ENCODE measurements around the gene ANO2. TPM values are rescaled to one million over a fixed set of nuclear protein-coding genes. Genes with fewer than 3 reads are reported as not detected.
"Not testable (repeated sequence)": the region's sequence is repeated elsewhere in the genome, so short reads cannot be mapped to it uniquely, and the experiment has no call there.

The ANO2 gene
- total RNA-seq, 1 experiment from 2014 or later = 2.9 TPM

DNA sequence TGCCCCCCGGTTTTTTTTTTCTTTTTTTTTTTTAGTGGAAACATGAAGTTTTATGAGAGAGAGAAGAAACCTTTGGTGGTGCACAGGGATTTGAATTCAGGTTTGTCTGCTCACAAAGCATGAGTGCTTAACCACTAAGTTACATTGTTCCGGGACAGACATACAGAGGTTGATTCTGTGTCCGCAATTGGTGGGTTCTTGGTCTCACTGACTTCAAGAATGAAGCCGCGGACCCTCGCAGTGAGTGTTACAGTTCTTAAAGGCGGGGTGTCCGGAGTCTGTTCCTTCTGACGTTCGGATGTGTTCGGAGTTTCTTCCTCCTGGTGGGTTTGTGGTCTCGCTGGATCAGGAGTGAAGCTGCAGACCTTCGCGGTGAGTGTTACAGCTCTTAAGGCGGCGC is 57.2 kb downstream of the ANO2 start:
- not testable (repeated sequence) for DNase-seq (ENCODE audit: low read depth)

- no peak for DNase-seq (ENCODE audit: low read depth)
These were observed 60.2 kb downstream of the ANO2 start for GRCh38 chr12:5884866-5885265.

GRCh38 chr12:5884285-5884684 is 60.8 kb downstream of the ANO2 start:
- DNase-seq (ENCODE audit: low read depth) = no peak

DNA sequence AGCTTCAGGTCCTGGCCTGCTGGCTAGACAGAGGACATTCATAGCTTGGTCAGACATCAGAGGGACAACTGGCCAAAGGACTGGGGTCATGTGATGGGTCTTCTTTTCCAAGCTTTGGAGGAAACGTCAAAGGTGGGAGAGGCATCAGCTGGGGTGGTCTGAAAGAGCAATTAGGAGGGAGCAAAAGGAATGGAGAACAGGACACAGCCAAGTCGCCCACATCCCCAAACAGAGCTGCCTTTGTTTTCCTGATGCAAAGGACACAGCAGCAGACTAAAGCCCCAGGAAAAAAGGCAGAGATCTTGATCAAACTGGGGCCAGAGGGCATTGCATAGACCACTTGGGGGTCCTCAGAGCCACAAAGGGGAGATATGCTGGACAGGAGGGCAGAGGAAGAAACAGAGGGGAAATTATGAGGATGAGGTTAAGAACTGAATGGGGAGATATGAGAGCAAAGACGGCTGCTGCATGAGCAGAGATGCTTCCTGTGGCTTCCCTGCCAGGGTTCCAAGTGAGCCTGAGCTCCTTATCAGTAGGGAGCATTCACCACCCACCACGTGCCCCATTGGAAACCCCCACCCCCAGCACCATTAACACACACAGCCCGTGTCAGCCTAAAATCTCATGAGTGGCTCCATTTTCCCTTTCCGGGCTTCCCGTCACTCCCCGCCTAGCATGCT is 62.4 kb downstream of the ANO2 start:
- no peak for DNase-seq (ENCODE audit: low read depth)

DNA sequence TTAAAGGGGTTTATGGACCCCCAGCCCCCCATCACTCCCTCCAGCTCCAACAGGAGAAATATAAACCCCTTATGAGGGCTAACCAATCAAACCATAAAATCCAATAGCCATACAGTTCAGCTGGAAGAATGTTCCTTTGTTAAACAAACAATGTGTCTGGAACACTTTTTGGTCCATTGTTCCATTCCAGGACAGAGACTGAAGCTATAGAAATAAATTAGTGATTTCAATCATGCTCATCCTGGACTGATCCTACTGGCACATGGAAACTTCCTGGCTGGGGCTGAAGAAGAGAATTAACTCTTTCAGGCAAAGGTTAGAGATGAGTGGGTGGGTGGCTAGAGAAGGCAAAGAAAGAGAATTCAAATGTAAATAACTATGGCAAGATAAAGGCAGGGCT is 63.4 kb downstream of the ANO2 start:
- DNase-seq (ENCODE audit: low read depth) = no peak

GRCh38 chr12:5881101-5881606 is 63.9 kb downstream of the ANO2 start:
- DNase-seq (ENCODE audit: low read depth) = no peak

DNA sequence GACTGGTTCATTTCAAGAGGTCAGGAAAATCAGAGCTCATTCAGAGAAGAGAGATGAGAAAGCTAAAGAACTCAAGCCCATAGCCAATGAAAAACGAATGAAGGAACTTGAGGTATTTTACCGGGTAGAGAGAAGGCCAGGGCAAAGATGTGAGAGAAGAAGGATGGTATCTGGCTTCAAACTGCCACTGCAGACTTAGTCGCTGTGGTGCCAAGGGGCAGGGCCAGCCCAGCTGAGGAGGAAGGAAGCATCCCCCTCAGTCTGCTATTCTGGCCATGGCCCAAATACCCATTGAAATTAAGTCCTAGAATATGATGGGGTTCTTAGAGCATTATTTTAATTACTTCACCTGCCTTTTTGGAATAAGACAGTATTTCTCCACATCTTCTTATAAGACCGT is 69.2 kb downstream of the ANO2 start:
- no peak for DNase-seq (ENCODE audit: low read depth)

DNA sequence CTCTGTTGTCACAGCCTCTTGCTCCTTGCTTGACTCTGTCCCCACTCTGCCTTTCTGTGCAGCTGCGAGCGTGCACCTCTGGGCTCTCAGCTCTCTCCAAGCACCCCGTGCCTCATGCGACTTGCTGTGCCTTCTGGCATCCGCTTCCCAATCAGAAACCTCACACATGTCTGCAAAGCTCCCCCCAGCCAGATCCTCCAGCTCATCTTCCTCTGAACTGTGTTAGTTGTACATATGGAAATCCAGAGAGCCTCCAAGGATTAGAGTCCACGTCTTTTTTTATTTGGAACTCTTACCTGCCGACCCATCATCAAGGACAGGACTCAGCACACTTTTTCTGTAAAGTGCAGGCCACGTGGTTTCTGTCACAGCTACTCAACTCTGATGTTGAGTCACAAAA is 70.5 kb downstream of the ANO2 start:
- DNase-seq (ENCODE audit: low read depth) = no peak

- no peak for DNase-seq (ENCODE audit: low read depth)
These were observed 71.7 kb downstream of the ANO2 start for GRCh38 chr12:5873281-5873919.

DNA sequence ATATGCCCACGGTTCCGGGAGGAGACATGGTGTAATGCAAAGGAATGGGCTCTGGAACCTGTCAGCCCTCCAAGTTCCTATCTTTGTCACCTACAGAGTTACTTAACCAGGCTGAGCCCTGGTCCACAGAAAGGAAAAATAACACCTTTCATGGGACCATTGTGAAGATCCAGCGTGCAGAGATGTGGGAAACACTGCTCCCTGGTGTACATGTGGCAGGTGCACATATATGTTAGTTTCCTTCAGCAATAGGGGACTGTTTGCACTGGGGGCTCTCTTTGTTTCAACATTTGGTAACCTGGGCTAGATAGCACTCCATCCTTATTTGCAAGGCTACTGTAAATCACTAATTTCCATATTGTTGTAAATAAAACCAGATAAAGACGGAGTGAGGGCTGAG is 72.3 kb downstream of the ANO2 start:
- DNase-seq (ENCODE audit: low read depth) = peak; percentile 27

DNA sequence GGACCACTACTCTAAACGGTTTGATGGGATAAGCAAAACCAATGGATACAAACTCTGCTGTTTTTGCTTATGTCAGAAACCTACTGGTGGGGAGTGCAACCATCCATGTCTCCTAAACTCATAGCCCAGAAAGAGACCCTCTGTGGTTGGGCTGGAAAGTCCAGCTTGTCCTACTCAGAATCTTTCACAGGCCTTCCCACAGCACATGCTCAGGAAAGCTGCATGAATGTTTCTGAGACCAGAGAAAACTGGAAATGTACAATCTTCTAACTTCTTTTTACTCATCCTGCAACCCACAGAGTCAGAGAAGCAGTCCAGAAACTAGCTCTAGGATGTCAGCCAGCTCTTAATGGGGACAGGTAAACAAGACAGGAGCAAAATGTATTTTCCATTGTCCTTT is 73.3 kb downstream of the ANO2 start:
- DNase-seq (ENCODE audit: low read depth) = no peak

DNA sequence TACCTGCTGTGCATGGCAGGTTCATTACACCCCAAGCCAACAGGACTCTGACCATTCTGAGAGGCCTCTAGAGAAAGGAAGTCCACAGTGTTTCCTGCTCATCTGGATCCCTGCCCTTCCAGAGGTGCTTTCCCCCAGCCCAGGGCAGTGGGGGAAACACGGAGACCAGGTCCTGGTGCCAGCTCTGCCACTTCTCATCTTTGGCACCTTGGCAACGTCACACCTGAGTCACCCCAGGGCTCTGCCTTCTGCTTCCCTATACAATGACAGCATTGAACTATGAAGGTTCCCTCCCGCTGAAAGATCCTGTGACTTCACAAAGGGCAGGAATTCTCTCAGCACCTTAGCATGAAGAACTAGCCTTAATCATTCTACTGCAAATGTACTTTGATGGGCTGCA is 74.9 kb downstream of the ANO2 start:
- no peak for DNase-seq (ENCODE audit: low read depth)

- DNase-seq (ENCODE audit: low read depth) = no peak
These were observed 76.3 kb downstream of the ANO2 start for GRCh38 chr12:5868625-5869295.

- DNase-seq (ENCODE audit: low read depth) = no peak
These were observed 79.7 kb downstream of the ANO2 start for GRCh38 chr12:5865397-5865796.

- no peak for DNase-seq (ENCODE audit: low read depth)
These were observed 80.1 kb downstream of the ANO2 start for GRCh38 chr12:5864972-5865371.

DNA sequence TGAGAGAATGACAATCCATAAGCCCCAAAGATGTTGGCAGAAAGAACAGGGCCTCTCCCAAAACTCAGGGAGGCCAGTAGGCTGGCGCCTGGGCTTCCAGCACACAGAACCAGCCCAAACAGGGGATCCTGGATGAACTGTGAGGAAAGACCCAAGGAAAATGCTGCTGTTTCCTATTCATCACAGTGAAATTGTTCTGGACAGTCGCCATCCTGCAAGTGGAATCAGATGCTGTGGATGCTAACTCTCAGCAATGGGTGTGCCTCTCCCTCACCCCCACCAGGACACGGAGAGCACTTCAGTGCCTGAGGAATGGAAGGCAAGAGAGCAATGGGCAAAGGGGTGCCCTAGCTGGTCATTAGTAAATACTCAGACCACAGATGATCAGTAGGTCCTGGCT is 80.8 kb downstream of the ANO2 start:
- no peak for DNase-seq (ENCODE audit: low read depth)

GRCh38 chr12:5861416-5861815 is 83.6 kb downstream of the ANO2 start:
- no peak for DNase-seq (ENCODE audit: low read depth)

DNA sequence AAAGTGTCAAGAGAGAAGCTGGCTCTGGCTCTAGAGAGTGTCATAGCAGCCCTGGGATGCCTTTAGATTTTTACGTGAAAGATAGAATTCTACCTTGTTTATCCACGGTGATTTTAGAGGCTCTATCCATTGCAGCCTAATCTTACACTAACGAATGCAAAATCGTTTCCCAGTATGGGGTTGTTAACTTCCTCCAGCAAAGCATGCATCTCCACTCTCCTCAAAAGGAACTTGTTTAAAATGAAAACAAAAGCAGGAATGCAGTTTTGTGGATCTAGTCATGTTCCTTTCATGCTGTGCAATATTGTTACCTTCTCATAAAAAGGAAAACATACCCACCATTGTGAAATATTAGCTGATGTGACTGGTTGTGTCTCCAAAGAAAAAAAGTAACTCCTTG is 88.4 kb downstream of the ANO2 start:
- DNase-seq (ENCODE audit: low read depth) = no peak

GRCh38 chr12:5846950-5847349 is 98.1 kb downstream of the ANO2 start:
- no peak for DNase-seq (ENCODE audit: low read depth)

DNA sequence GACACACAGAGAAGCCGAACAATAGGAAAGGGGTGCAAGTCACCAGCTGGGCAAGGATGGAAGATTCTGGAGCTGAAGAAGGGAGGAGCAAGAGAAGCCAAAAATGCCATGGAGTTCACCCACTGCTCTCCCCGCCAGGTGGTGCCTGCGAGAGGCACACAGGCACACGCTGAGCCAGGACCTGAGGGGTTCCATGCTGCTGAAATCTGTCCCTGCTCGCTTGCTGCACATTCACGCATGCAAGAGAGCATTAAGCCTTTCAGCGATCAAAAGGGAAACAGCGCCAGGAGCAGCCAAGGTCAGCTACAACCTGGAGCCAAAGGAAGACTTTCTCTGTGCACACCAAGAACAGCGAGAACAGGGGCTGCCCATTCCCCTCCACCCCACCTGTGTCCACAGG is 104.1 kb downstream of the ANO2 start:
- no peak for DNase-seq (ENCODE audit: low read depth)

- DNase-seq (ENCODE audit: low read depth) = no peak
These were observed 114.9 kb downstream of the ANO2 start for GRCh38 chr12:5830111-5830510.

GRCh38 chr12:5827591-5827990 is 117.5 kb downstream of the ANO2 start:
- DNase-seq (ENCODE audit: low read depth) = no peak

- not testable (repeated sequence) for DNase-seq (ENCODE audit: low read depth)
These were observed 119.3 kb downstream of the ANO2 start for GRCh38 chr12:5825761-5826160.

All from RPMI7951 (cell line).